ENCODE measurements around the gene SHC3. TPM values are rescaled to one million over a fixed set of nuclear protein-coding genes. Genes with fewer than 3 reads are reported as not detected.

The SHC3 gene
- total and polyA plus RNA-seq, 2 donors (not counting 3 experiments of a cell fraction or from before 2014, with no cell fraction given), result 1.0 to 2.0 TPM

DNA sequence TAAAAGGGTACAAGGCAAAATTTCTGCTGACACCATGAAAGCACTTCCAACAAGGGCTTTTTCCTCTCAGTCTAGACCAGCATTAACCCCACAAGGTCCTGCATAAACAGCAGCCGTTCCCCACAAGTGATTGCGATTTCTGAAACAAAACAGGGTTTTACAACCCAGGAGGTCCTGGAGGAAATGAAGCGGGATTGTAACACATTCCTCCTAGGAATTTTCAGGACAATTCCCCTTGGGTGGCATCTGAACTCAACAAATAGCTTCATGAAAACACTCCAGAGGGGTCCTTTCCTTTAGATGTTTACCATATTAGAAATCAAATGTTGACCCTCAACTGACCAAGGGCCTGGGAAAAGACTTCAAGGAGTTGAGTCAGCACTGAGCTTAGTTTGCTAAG, 36.7 kb upstream of the SHC3 start:
- TF ChIP-seq GATA2 (IDR thresholded peaks at IDR 0.05; ENCODE audit: insufficient read depth, insufficient read length, low read depth, low read length) (no peak), MYC (IDR thresholded peaks at IDR 0.05; ENCODE audit: low read depth, low read length) (no peak), POLR2A (IDR thresholded peaks at IDR 0.05; ENCODE audit: low read depth, low read length) (no peak), JUN (IDR thresholded peaks at IDR 0.05; ENCODE audit: borderline replicate concordance, insufficient read depth, insufficient read length, low read depth) (no peak), POLR2AphosphoS5 (IDR thresholded peaks at IDR 0.05; ENCODE audit: insufficient read depth, low read depth, low read length) (no peak), FOS (IDR thresholded peaks at IDR 0.05; ENCODE audit: borderline replicate concordance, insufficient read depth, low read length) (no peak), EZH2 (IDR thresholded peaks at IDR 0.05; ENCODE audit: borderline replicate concordance, low read depth, low read length, severe bottlenecking) (no peak)
- TF ChIP-seq, protein P1, sequence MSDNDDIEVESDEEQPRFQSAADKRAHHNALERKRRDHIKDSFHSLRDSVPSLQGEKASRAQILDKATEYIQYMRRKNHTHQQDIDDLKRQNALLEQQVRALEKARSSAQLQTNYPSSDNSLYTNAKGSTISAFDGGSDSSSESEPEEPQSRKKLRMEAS (IDR thresholded peaks at IDR 0.05; ENCODE audit: insufficient read depth, insufficient read length), result no peak
- TF ChIP-seq, protein P2, sequence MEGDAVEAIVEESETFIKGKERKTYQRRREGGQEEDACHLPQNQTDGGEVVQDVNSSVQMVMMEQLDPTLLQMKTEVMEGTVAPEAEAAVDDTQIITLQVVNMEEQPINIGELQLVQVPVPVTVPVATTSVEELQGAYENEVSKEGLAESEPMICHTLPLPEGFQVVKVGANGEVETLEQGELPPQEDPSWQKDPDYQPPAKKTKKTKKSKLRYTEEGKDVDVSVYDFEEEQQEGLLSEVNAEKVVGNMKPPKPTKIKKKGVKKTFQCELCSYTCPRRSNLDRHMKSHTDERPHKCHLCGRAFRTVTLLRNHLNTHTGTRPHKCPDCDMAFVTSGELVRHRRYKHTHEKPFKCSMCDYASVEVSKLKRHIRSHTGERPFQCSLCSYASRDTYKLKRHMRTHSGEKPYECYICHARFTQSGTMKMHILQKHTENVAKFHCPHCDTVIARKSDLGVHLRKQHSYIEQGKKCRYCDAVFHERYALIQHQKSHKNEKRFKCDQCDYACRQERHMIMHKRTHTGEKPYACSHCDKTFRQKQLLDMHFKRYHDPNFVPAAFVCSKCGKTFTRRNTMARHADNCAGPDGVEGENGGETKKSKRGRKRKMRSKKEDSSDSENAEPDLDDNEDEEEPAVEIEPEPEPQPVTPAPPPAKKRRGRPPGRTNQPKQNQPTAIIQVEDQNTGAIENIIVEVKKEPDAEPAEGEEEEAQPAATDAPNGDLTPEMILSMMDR (IDR thresholded peaks at IDR 0.05; ENCODE audit: extremely low read depth in 1 of 2, insufficient read depth in 1 of 2, low read depth in 1 of 2, low read length in 2 of 2), result no peak
- no peak for FAIRE-seq

More for the DNA sequence above, 36.7 kb upstream of the SHC3 start:
- dilution Hi-C loops (cut with MboI; ENCODE audit: extremely low pct_ligation_motif_present, low sequenced_read_pairs) (no loop called here), intact Hi-C loops (cut with micrococcal nuclease) (no loop called here)
- H3K4me3 ChIP-seq (replicated peaks in 1 of 3; ENCODE audit: insufficient read depth in 1 of 3, low read depth in 1 of 3, low read length in 3 of 3), result no peak overlapping the region
- BruUV-seq (replicated peaks), result no TSS peak
- H3K27me3 ChIP-seq (ENCODE audit: control insufficient read depth in 2 of 2, insufficient read depth in 2 of 2, low read length in 2 of 2), result no peaks in the 10 kb centered on the region
- no peaks in the 10 kb centered on the region for H3K79me2 ChIP-seq (ENCODE audit: control insufficient read depth, insufficient read depth, low read length)
- no peaks in the 10 kb centered on the region for H3K9me3 ChIP-seq (replicated peaks; ENCODE audit: control insufficient read depth, insufficient read depth, low read length)
- ChIA-PET CTCF (no interaction called here), POLR2A (no interaction called here)
- H3K9me1 ChIP-seq (replicated peaks; ENCODE audit: control insufficient read depth, extremely low read depth, insufficient read depth, low read length), result no peaks in the 10 kb centered on the region
- H2AFZ ChIP-seq (ENCODE audit: low read depth, low read length), result no peak overlapping the region
- no peaks in the 10 kb centered on the region for H3K36me3 ChIP-seq (ENCODE audit: control insufficient read depth in 2 of 2, extremely low read depth in 1 of 2, insufficient read depth in 2 of 2, low read length in 2 of 2)
- no peaks in the 10 kb centered on the region for H4K20me1 ChIP-seq (replicated peaks; ENCODE audit: control insufficient read depth, extremely low read depth, insufficient read depth, low read length)
- no peak for DNase-seq (ENCODE audit: low read depth, low spot score)
- H3K9ac ChIP-seq (replicated peaks; ENCODE audit: extremely low read depth, insufficient read depth, low read length), result no peak overlapping the region
- no peaks in the 10 kb centered on the region for H3K4me1 ChIP-seq (ENCODE audit: control insufficient read depth, extremely low read depth, insufficient read depth, low read length)
- H3K4me2 ChIP-seq (ENCODE audit: insufficient read depth, low read length), result no peak overlapping the region
- H3K27ac ChIP-seq (ENCODE audit: insufficient read depth, low read depth, low read length), result no peak overlapping the region
